CD4-positive, alpha-beta T cell treated with Interleukin-1 beta for 1 hour (primary cell): ENCODE results near the gene CBFA2T2.
"Not testable (repeated sequence)": the region's sequence is repeated elsewhere in the genome, so short reads cannot be mapped to it uniquely, and the experiment has no call there.

ENCODE experiments used
- DNase-seq, 2 donors: peaks; one replicate each; pipeline ENCODE4 v3.0.0-alpha.2; 2020 to 2022

CBFA2T2 gene

GRCh38 chr20:33508015-33508414 lies 18.1 kb downstream of the CBFA2T2 start:
- DNase-seq = not testable (repeated sequence)

- DNase-seq = not testable (repeated sequence)
Observed at GRCh38 chr20:33509057-33509456, 19.2 kb downstream of the CBFA2T2 start.

- DNase-seq = not testable (repeated sequence)
Observed at GRCh38 chr20:33511876-33512275, 22.0 kb downstream of the CBFA2T2 start.

- no peak for DNase-seq
Observed at GRCh38 chr20:33515569-33516216, 25.8 kb downstream of the CBFA2T2 start.

GRCh38 chr20:33516882-33517281 lies 27.0 kb downstream of the CBFA2T2 start:
- no peak for DNase-seq

GRCh38 chr20:33518071-33518470 lies 28.2 kb downstream of the CBFA2T2 start:
- no peak for DNase-seq

- DNase-seq = no peak
Observed at GRCh38 chr20:33521461-33521860, 31.6 kb downstream of the CBFA2T2 start.

- no peak for DNase-seq
Observed at GRCh38 chr20:33522256-33522820, 32.4 kb downstream of the CBFA2T2 start.

- no peak for DNase-seq
Observed at GRCh38 chr20:33524261-33524660, 34.4 kb downstream of the CBFA2T2 start.

GRCh38 chr20:33526769-33527168 lies 36.9 kb downstream of the CBFA2T2 start:
- DNase-seq = no peak

- DNase-seq = no peak
Observed at GRCh38 chr20:33531047-33531877, 41.4 kb downstream of the CBFA2T2 start.

GRCh38 chr20:33531885-33532284 lies 42.0 kb downstream of the CBFA2T2 start:
- no peak for DNase-seq

GRCh38 chr20:33532753-33533459 lies 43.0 kb downstream of the CBFA2T2 start:
- no peak for DNase-seq

GRCh38 chr20:33535717-33536116 lies 45.8 kb downstream of the CBFA2T2 start:
- DNase-seq = not testable (repeated sequence)

GRCh38 chr20:33537608-33538007 lies 47.7 kb downstream of the CBFA2T2 start:
- DNase-seq = no peak

- DNase-seq = no peak
Observed at GRCh38 chr20:33539129-33539528, 49.2 kb downstream of the CBFA2T2 start.

- no peak for DNase-seq
Observed at GRCh38 chr20:33540427-33540826, 50.5 kb downstream of the CBFA2T2 start.

GRCh38 chr20:33541074-33541473 lies 51.2 kb downstream of the CBFA2T2 start:
- DNase-seq = no peak

GRCh38 chr20:33541797-33542196 lies 51.9 kb downstream of the CBFA2T2 start:
- DNase-seq = no peak

- no peak for DNase-seq
Observed at GRCh38 chr20:33545763-33546162, 55.9 kb downstream of the CBFA2T2 start.

- no peak for DNase-seq
Observed at GRCh38 chr20:33549229-33549999, 59.5 kb downstream of the CBFA2T2 start.

- DNase-seq = no peak
Observed at GRCh38 chr20:33551778-33552177, 61.9 kb downstream of the CBFA2T2 start.

GRCh38 chr20:33552519-33552918 lies 62.6 kb downstream of the CBFA2T2 start:
- no peak for DNase-seq
